H9 (cell line): ENCODE data around the gene H2AZ2. TPM values are rescaled to one million over a fixed set of nuclear protein-coding genes. Genes with fewer than 3 reads are reported as not detected.

Experiments
- DNase-seq: peaks from one replicate; pipeline ENCODE4 v3.0.0-alpha.2; 2017
- H2AFZ ChIP-seq: one replicate; pipeline ENCODE4 v1.6.1; 2013; ENCODE audit warnings: mild to moderate bottlenecking, low read length, control low read depth, moderate library complexity
- H2AK5ac ChIP-seq: 2 replicates; pipeline ENCODE4 v1.6.1; 2013; ENCODE audit warnings: low read length, control low read depth, mixed read lengths; ENCODE audit not compliant: insufficient read length
- H2BK120ac ChIP-seq: one replicate; pipeline ENCODE4 v1.6.1; 2013; ENCODE audit warnings: low read depth, mild to moderate bottlenecking, low read length, control low read depth, inconsistent platforms; ENCODE audit not compliant: poor library complexity, severe bottlenecking
- H2BK12ac ChIP-seq: 2 replicates; pipeline ENCODE4 v1.6.1; 2013; ENCODE audit warnings: low read length, control low read depth, mixed read lengths, low read depth; ENCODE audit not compliant: insufficient read length
- H2BK15ac ChIP-seq: 2 replicates; pipeline ENCODE4 v1.6.1; 2013; ENCODE audit warnings: low read depth, low read length, control low read depth
- H2BK20ac ChIP-seq: one replicate; pipeline ENCODE4 v1.6.1; 2013; ENCODE audit warnings: low read depth, mild to moderate bottlenecking, low read length, control low read depth, inconsistent platforms; ENCODE audit not compliant: poor library complexity, severe bottlenecking
- H2BK5ac ChIP-seq: 2 replicates; pipeline ENCODE4 v1.6.1; 2013; ENCODE audit warnings: low read length, control low read depth, mixed read lengths; ENCODE audit not compliant: insufficient read length
- H3K14ac ChIP-seq: 2 replicates; pipeline ENCODE4 v1.6.1; 2013; ENCODE audit warnings: low read length, control low read depth; ENCODE audit not compliant: insufficient read depth
- H3K18ac ChIP-seq: 2 replicates; pipeline ENCODE4 v1.6.1; 2013; ENCODE audit warnings: low read depth, mild to moderate bottlenecking, mixed read lengths, low read length, control low read depth; ENCODE audit not compliant: insufficient read length
- H3K23ac ChIP-seq: 2 replicates; pipeline ENCODE4 v1.6.1; 2013; ENCODE audit warnings: low read length, control low read depth, mixed read lengths, low read depth; ENCODE audit not compliant: insufficient read length
- H3K23me2 ChIP-seq: 2 replicates; pipeline ENCODE4 v1.6.1; 2013; ENCODE audit warnings: low read depth, mild to moderate bottlenecking, mixed read lengths, low read length, control low read depth; ENCODE audit not compliant: insufficient read length, poor library complexity, severe bottlenecking
- H3K27ac ChIP-seq: 2 replicates; pipeline ENCODE4 v1.5.1; 2013; ENCODE audit warnings: low read length, control low read depth, mixed read lengths, low read depth; ENCODE audit not compliant: insufficient read length
- H3K27me3 ChIP-seq: 2 replicates; pipeline ENCODE4 v1.6.1; 2013; ENCODE audit warnings: low read length, control low read depth, inconsistent platforms; ENCODE audit not compliant: insufficient read depth
- H3K4ac ChIP-seq: 2 replicates; pipeline ENCODE4 v1.6.1; 2013; ENCODE audit warnings: low read depth, mild to moderate bottlenecking, control low read depth, inconsistent platforms, low read length, moderate library complexity
- H3K4me1 ChIP-seq: 2 replicates; pipeline ENCODE4 v1.6.1; 2013; ENCODE audit warnings: low read length, control low read depth, inconsistent platforms; ENCODE audit not compliant: insufficient read depth
- H3K4me2 ChIP-seq: 2 replicates; pipeline ENCODE4 v1.6.1; 2013; ENCODE audit warnings: low read length, control low read depth, mixed read lengths; ENCODE audit not compliant: insufficient read length, insufficient read depth
- H3K56ac ChIP-seq: 2 replicates; pipeline ENCODE4 v1.6.1; 2013; ENCODE audit warnings: low read depth, mild to moderate bottlenecking, mixed read lengths, low read length, control low read depth; ENCODE audit not compliant: insufficient read length
- H3K79me1 ChIP-seq: 2 replicates; pipeline ENCODE4 v1.6.1; 2013; ENCODE audit warnings: low read depth, mild to moderate bottlenecking, moderate library complexity, low read length, control low read depth, inconsistent platforms; ENCODE audit not compliant: insufficient read depth, poor library complexity, severe bottlenecking
- H3K79me2 ChIP-seq: 2 replicates; pipeline ENCODE4 v1.6.1; 2013; ENCODE audit warnings: low read length, control low read depth, inconsistent platforms; ENCODE audit not compliant: insufficient read depth
- H3K9ac ChIP-seq: 2 replicates; pipeline ENCODE4 v1.6.1; 2013; ENCODE audit warnings: low read length, control low read depth, mixed read lengths; ENCODE audit not compliant: insufficient read length; ENCODE audit errors: extremely low read depth
- H3K9me3 ChIP-seq: one replicate; pipeline ENCODE4 v1.6.1; 2013; ENCODE audit warnings: low read depth, low read length, inconsistent platforms; ENCODE audit not compliant: control insufficient read depth
- H3T11ph ChIP-seq: one replicate; pipeline ENCODE4 v1.6.1; 2013; ENCODE audit warnings: mild to moderate bottlenecking, low read length, control low read depth, inconsistent platforms
- H4K20me1 ChIP-seq: one replicate; pipeline ENCODE4 v1.6.1; 2013; ENCODE audit not compliant: control insufficient read depth, insufficient read length, insufficient read depth
- H4K5ac ChIP-seq: 2 replicates; pipeline ENCODE4 v1.6.1; 2013; ENCODE audit warnings: low read depth, mild to moderate bottlenecking, mixed read lengths, low read length, control low read depth; ENCODE audit not compliant: insufficient read length
- H4K8ac ChIP-seq: replicated peaks from 2 replicates; pipeline ENCODE4 v1.6.1; 2013; ENCODE audit warnings: low read length, control low read depth, mixed read lengths, low read depth; ENCODE audit not compliant: insufficient read length
- H4K91ac ChIP-seq: 2 replicates; pipeline ENCODE4 v1.6.1; 2013; ENCODE audit warnings: low read depth, mild to moderate bottlenecking, moderate library complexity, mixed read lengths, low read length, control low read depth; ENCODE audit not compliant: insufficient read length
- H3K27ac Mint-ChIP-seq, 3 experiments: 2 replicates in 2 of 3; 3 replicates in 1 of 3; pipeline ENCODE4 v1.8.0; 2020 to 2021; ENCODE audit warnings: mixed read lengths in 3 of 3, mild to moderate bottlenecking in 1 of 3, moderate library complexity in 1 of 3
- H3K27me3 Mint-ChIP-seq: 2 replicates; pipeline ENCODE4 v1.8.0; 2021; ENCODE audit warnings: low read depth, mild to moderate bottlenecking, moderate library complexity, mixed read lengths
- H3K36me3 Mint-ChIP-seq, 3 experiments: 2 replicates in 2 of 3; 3 replicates in 1 of 3; pipeline ENCODE4 v1.8.0; 2020 to 2021; ENCODE audit warnings: low read depth in 3 of 3, mixed read lengths in 3 of 3; ENCODE audit not compliant: insufficient read depth in 1 of 3
- H3K4me1 Mint-ChIP-seq, 2 experiments: 2 replicates each; pipeline ENCODE4 v1.8.0; 2020; ENCODE audit warnings: mixed read lengths in 2 of 2
- H3K4me3 Mint-ChIP-seq, 2 experiments: 2 replicates in 1 of 2; 3 replicates in 1 of 2; pipeline ENCODE4 v1.8.0; 2020 to 2021; ENCODE audit warnings: mild to moderate bottlenecking in 2 of 2, mixed read lengths in 2 of 2, moderate library complexity in 1 of 2
- H3K9me3 Mint-ChIP-seq, 2 experiments: 2 replicates in 1 of 2; 3 replicates in 1 of 2; pipeline ENCODE4 v1.8.0; 2020; ENCODE audit warnings: mild to moderate bottlenecking in 2 of 2, mixed read lengths in 2 of 2, moderate library complexity in 1 of 2
- CTCF ChIP-seq: fragments of 200-600 bp; sonication (generic); conservative IDR thresholded peaks from 3 replicates; pipeline ENCODE4 v1.8.0; 2021; ENCODE audit warnings: antibody characterized with exemption, mild to moderate bottlenecking
- WGBS: extraction: QIAGEN DNeasy Blood & Tissue Kit; methylation state at CpG from one replicate; pipeline ENCODE4 v1.1.7; 2013; ENCODE audit warnings: missing lambda C conversion rate, low lambda C conversion rate, mixed read lengths; ENCODE audit not compliant: insufficient read length; ENCODE audit errors: extremely low coverage; 5-methylcytosine and 5-hydroxymethylcytosine counted together
- total RNA-seq: library from RNA; stranded (reverse); gene quantifications from 2 replicates; pipeline ENCODE4 v1.2.1, GENCODE V29; 2021

The H2AZ2 gene
- total RNA-seq, 1 experiment from 2014 or later = 208 TPM

- H3K79me2 ChIP-seq = peaks cover 11% of the 10 kb centered on the region; the same call in 1 of the 2 replicates
- H4K5ac ChIP-seq = no peak overlapping the region
- no peak overlapping the region for H2BK12ac ChIP-seq
- H3K27ac ChIP-seq = no peak overlapping the region
- Mint-ChIP-seq H3K4me3 (peak overlapping the region; percentile 91), H3K27ac (no peak overlapping the region), H3K27me3 (peaks cover 2% of the 10 kb centered on the region; the same call in 1 of the 2 replicates), H3K9me3 (no peaks in the 10 kb centered on the region; a peak in 2 of 5 replicates), H3K4me1 (peaks cover 41 to 44% of the 10 kb centered on the region in 2 experiments), H3K36me3 (peaks cover 13 to 36% (median 30%) of the 10 kb centered on the region in 3 experiments)
- no CpG with 5 or more reads among the region's 3 CpGs for WGBS
- peaks cover 12% of the 10 kb centered on the region for H3K23me2 ChIP-seq
- no peak for TF ChIP-seq CTCF
- H2BK15ac ChIP-seq = no peak overlapping the region
- no peak overlapping the region for H3K56ac ChIP-seq
- H2BK5ac ChIP-seq = no peak overlapping the region
- H2BK120ac ChIP-seq = no peak overlapping the region
- no peak overlapping the region for H3K18ac ChIP-seq
- H3K27me3 ChIP-seq = no peaks in the 10 kb centered on the region
- peaks cover 6% of the 10 kb centered on the region; the same call in 1 of the 2 replicates for H3K4me1 ChIP-seq
- no peak overlapping the region for H2AK5ac ChIP-seq
- DNase-seq = no peak
- peaks cover 5% of the 10 kb centered on the region for H3K79me1 ChIP-seq
- H3T11ph ChIP-seq = no peak overlapping the region
- H4K20me1 ChIP-seq = no peaks in the 10 kb centered on the region
- H3K9ac ChIP-seq = no peak overlapping the region
- H3K23ac ChIP-seq = no peak overlapping the region
- no peaks in the 10 kb centered on the region for H3K9me3 ChIP-seq
- H2AFZ ChIP-seq = no peak overlapping the region
- H3K14ac ChIP-seq = no peak overlapping the region
- no peak overlapping the region for H4K8ac ChIP-seq
- no peak overlapping the region for H2BK20ac ChIP-seq
- peak overlapping the region; percentile 72 for H3K4me2 ChIP-seq
- no peak overlapping the region for H3K4ac ChIP-seq
- no peak overlapping the region for H4K91ac ChIP-seq
Measured at GRCh38 chr7:44882899-44883298, 35.0 kb upstream of the H2AZ2 start.
